OCI-LY1 (cell line): ENCODE results near the gene CASP10.

Source experiments
- H2AFZ ChIP-seq: fragments of 200-600 bp; sonication (generic), shearing (Covaris generic); 2 replicates; pipeline ENCODE4 v1.6.0; 2014; ENCODE audit warnings: antibody characterized with exemption, mild to moderate bottlenecking, low read length
- H3F3A ChIP-seq: fragments of 200-600 bp; sonication (generic), shearing (Covaris generic); 2 replicates; pipeline ENCODE4 v1.6.0; 2014; ENCODE audit warnings: mild to moderate bottlenecking, antibody characterized with exemption, low read length, moderate library complexity; ENCODE audit not compliant: insufficient read depth
- H3K27ac ChIP-seq: fragments of 200-600 bp; sonication (generic); 2 replicates; pipeline ENCODE4 v1.5.1; 2014; ENCODE audit warnings: low read length, mixed run types, mild to moderate bottlenecking, low read depth; ENCODE audit not compliant: poor library complexity, severe bottlenecking
- H3K27me3 ChIP-seq: fragments of 200-600 bp; sonication (generic); 2 replicates; pipeline ENCODE4 v1.6.0; 2014; ENCODE audit warnings: antibody characterized with exemption, mild to moderate bottlenecking, low read length, moderate library complexity; ENCODE audit not compliant: insufficient read depth
- H3K36me3 ChIP-seq: fragments of 200-600 bp; sonication (generic); 2 replicates; pipeline ENCODE4 v1.6.1; 2014; ENCODE audit warnings: mild to moderate bottlenecking, antibody characterized with exemption, low read length, moderate library complexity, mixed read lengths; ENCODE audit not compliant: insufficient read depth
- H3K4me1 ChIP-seq: fragments of 200-600 bp; sonication (generic); 2 replicates; pipeline ENCODE4 v1.5.1; 2014; ENCODE audit warnings: mild to moderate bottlenecking, low read length, moderate library complexity; ENCODE audit not compliant: insufficient read depth, severe bottlenecking
- H3K4me2 ChIP-seq: fragments of 200-600 bp; sonication (generic), shearing (Covaris generic); 2 replicates; pipeline ENCODE4 v1.6.1; 2014; ENCODE audit warnings: low read length
- H3K4me3 ChIP-seq: fragments of 200-600 bp; sonication (generic); 2 replicates; pipeline ENCODE4 v1.5.1; 2014; ENCODE audit warnings: low read length, low read depth, mild to moderate bottlenecking, mixed read lengths; ENCODE audit not compliant: poor library complexity, severe bottlenecking
- H3K79me2 ChIP-seq: fragments of 200-600 bp; shearing (Covaris generic); 2 replicates; pipeline ENCODE4 v1.6.1; 2016; ENCODE audit warnings: mixed run types, low read length, mixed read lengths; ENCODE audit not compliant: insufficient read depth
- H3K9ac ChIP-seq: fragments of 200-600 bp; sonication (generic), shearing (Covaris generic); 2 replicates; pipeline ENCODE4 v1.6.1; 2014; ENCODE audit warnings: mild to moderate bottlenecking, low read length, mixed read lengths
- H3K9me2 ChIP-seq: fragments of 200-600 bp; sonication (generic), shearing (Covaris generic); 2 replicates; pipeline ENCODE4 v1.6.1; 2014; ENCODE audit warnings: low read depth, mild to moderate bottlenecking, low read length, mixed read lengths
- H3K9me3 ChIP-seq: fragments of 200-600 bp; shearing (Covaris generic); 2 replicates; pipeline ENCODE4 v1.6.1; 2014; ENCODE audit warnings: low read length, mixed read lengths
- H4K20me1 ChIP-seq: fragments of 200-600 bp; sonication (generic), shearing (Covaris generic); 2 replicates; pipeline ENCODE4 v1.6.0; 2016; ENCODE audit warnings: mild to moderate bottlenecking, low read length; ENCODE audit not compliant: insufficient read depth
- CTCF ChIP-seq: fragments of 200-600 bp; sonication (generic), shearing (Covaris generic); IDR thresholded peaks from 2 replicates; pipeline ENCODE4 v1.5.1; 2017; ENCODE audit warnings: mild to moderate bottlenecking, antibody characterized with exemption, low read length, moderate library complexity, mixed read lengths
- EZH2 ChIP-seq: fragments of 200-600 bp; sonication (generic), shearing (Covaris generic); IDR thresholded peaks from 2 replicates; pipeline ENCODE4 v1.8.0; 2017; ENCODE audit warnings: borderline replicate concordance, mixed run types, mild to moderate bottlenecking, antibody characterized with exemption, low read length, moderate library complexity, mixed read lengths

CASP10 gene

GRCh38 chr2:201232467-201232815, 49.5 kb downstream of the CASP10 start:
- Histone ChIP-seq H4K20me1 (no peaks in the 10 kb centered on the region), H3K27me3 (no peaks in the 10 kb centered on the region), H3K27ac (peak overlapping the region; percentile 72), H3K4me2 (peak overlapping the region; percentile 92), H3K36me3 (peaks cover 2% of the 10 kb centered on the region), H3K4me3 (peak overlapping the region; percentile 86), H3K9me2 (no peaks in the 10 kb centered on the region), H3F3A (no peaks in the 10 kb centered on the region), H2AFZ (0 out of 2 replicates have a peak overlapping the region, but pooled peaks have one; percentile 30), H3K9me3 (no peaks in the 10 kb centered on the region), H3K9ac (peak overlapping the region; percentile 29; the same call in 1 of the 2 replicates), H3K4me1 (peaks cover 37% of the 10 kb centered on the region), H3K79me2 (peaks cover 27% of the 10 kb centered on the region)
- no peak for TF ChIP-seq EZH2
- no peak; the same call in 1 of the 2 replicates for TF ChIP-seq CTCF

- Histone ChIP-seq H3K79me2 (peaks cover 27% of the 10 kb centered on the region), H3K4me3 (peak overlapping the region; percentile 86), H4K20me1 (no peaks in the 10 kb centered on the region), H3K36me3 (peaks cover 11% of the 10 kb centered on the region), H3K9me3 (no peaks in the 10 kb centered on the region), H3K9ac (peak overlapping the region; percentile 84), H3K27ac (peak overlapping the region; percentile 72), H3K9me2 (no peaks in the 10 kb centered on the region), H3F3A (no peaks in the 10 kb centered on the region), H3K27me3 (no peaks in the 10 kb centered on the region), H3K4me2 (peak overlapping the region; percentile 92), H2AFZ (no peak overlapping the region), H3K4me1 (peaks cover 41% of the 10 kb centered on the region)
- no peak for TF ChIP-seq CTCF
- no peak for TF ChIP-seq EZH2
Observed at GRCh38 chr2:201233192-201233811, 50.4 kb downstream of the CASP10 start.

GRCh38 chr2:201233812-201234662, 51.1 kb downstream of the CASP10 start:
- Histone ChIP-seq H2AFZ (no peak overlapping the region), H3F3A (no peaks in the 10 kb centered on the region), H3K9ac (peak overlapping the region; percentile 84), H3K27ac (peak overlapping the region; percentile 72), H3K9me3 (no peaks in the 10 kb centered on the region), H3K27me3 (no peaks in the 10 kb centered on the region), H3K9me2 (no peaks in the 10 kb centered on the region), H3K4me1 (peaks cover 41% of the 10 kb centered on the region), H4K20me1 (no peaks in the 10 kb centered on the region), H3K4me2 (peak overlapping the region; percentile 92), H3K79me2 (peaks cover 27% of the 10 kb centered on the region), H3K4me3 (peak overlapping the region; percentile 86), H3K36me3 (peaks cover 12% of the 10 kb centered on the region)
- TF ChIP-seq EZH2 (no peak), CTCF (peak; percentile 4; the same call in 1 of the 2 replicates)
